ENCODE data around the gene TMEM176B. TPM values are rescaled to one million over a fixed set of nuclear protein-coding genes. Genes with fewer than 3 reads are reported as not detected.

The TMEM176B gene
- total and polyA plus RNA-seq, 2 donors from 2014 or later, result 345 to 542 TPM

DNA sequence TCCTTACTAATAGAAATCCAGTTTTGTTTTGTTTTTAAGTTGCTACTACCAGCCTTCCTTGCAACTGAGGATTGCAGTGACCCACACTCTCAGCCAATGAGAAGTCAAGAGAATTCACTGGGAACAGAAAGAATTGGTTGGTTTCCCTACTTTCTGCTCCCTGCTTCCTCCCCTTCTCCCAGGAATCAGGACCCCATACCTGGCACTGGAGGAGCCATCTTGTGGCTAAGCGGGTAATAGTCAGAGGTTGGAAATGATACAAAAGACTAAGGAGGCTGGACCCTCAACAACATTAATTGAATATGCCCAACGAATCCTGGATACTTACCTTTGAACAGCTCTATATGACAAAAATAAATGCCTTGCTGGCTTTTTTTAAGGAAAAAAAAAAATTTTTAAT lies 6.7 kb upstream of the TMEM176B start:
- H3K36me3 ChIP-seq (ENCODE audit: control insufficient read depth in 2 of 3, insufficient read depth in 3 of 3, low read length in 3 of 3), result peaks cover 0 to 17% (median 13%) of the 10 kb centered on the region in 3 donors
- H3K27ac ChIP-seq (ENCODE audit: low read depth in 2 of 2, low read length in 2 of 2), result no peak overlapping the region
- peaks cover 0 to 14% (median 0%) of the 10 kb centered on the region in 3 donors for H3K9me3 ChIP-seq (ENCODE audit: control insufficient read depth in 2 of 3, insufficient read depth in 1 of 3, low read length in 3 of 3)
- TF ChIP-seq, protein P1, sequence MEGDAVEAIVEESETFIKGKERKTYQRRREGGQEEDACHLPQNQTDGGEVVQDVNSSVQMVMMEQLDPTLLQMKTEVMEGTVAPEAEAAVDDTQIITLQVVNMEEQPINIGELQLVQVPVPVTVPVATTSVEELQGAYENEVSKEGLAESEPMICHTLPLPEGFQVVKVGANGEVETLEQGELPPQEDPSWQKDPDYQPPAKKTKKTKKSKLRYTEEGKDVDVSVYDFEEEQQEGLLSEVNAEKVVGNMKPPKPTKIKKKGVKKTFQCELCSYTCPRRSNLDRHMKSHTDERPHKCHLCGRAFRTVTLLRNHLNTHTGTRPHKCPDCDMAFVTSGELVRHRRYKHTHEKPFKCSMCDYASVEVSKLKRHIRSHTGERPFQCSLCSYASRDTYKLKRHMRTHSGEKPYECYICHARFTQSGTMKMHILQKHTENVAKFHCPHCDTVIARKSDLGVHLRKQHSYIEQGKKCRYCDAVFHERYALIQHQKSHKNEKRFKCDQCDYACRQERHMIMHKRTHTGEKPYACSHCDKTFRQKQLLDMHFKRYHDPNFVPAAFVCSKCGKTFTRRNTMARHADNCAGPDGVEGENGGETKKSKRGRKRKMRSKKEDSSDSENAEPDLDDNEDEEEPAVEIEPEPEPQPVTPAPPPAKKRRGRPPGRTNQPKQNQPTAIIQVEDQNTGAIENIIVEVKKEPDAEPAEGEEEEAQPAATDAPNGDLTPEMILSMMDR (IDR thresholded peaks at IDR 0.05; ENCODE audit: borderline replicate concordance, extremely low read depth, insufficient read depth), result no peak
- DNase-seq (no peak), FAIRE-seq (no peak)
- H3K27me3 ChIP-seq (ENCODE audit: control insufficient read depth, insufficient read depth, low read length), result no peaks in the 10 kb centered on the region
- intact Hi-C loops (cut with DNase I), result no loop called here
- peaks cover 0 to 10% (median 0%) of the 10 kb centered on the region in 3 donors for H3K4me1 ChIP-seq (ENCODE audit: control insufficient read depth in 2 of 3, insufficient read depth in 2 of 3, low read depth in 1 of 3, low read length in 3 of 3)
- H3K9ac ChIP-seq (ENCODE audit: low read length in 3 of 3), result no peak overlapping the region
- no peak overlapping the region for H3K4me3 ChIP-seq (ENCODE audit: low read length in 3 of 3)

DNA sequence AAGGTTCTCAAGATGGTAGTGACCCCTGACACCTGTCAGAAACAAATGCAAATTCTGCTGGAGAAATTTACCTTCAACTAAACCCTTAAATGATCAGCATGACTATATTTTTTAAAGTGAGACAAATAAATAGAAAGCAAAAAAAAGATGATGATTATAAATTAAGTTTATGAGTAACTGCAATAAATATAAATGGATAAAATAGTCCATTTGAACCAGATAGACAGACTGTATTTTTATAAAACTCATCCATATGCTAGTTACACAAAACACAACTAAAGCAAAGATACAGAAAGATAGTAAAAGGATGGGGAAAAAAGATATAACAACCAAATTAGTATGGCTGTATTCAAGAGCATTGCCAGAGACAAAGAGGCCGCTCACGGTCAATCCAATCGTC lies 6.3 kb upstream of the TMEM176B start:
- intact Hi-C loops (cut with DNase I), result no loop called here
- DNase-seq (no peak), FAIRE-seq (no peak)
- H3K27ac ChIP-seq (ENCODE audit: low read depth in 2 of 2, low read length in 2 of 2), result no peak overlapping the region
- H3K9ac ChIP-seq (ENCODE audit: low read length in 3 of 3), result no peak overlapping the region
- peaks cover 0 to 17% (median 13%) of the 10 kb centered on the region in 3 donors for H3K36me3 ChIP-seq (ENCODE audit: control insufficient read depth in 2 of 3, insufficient read depth in 3 of 3, low read length in 3 of 3)
- H3K27me3 ChIP-seq (ENCODE audit: control insufficient read depth, insufficient read depth, low read length), result no peaks in the 10 kb centered on the region
- H3K9me3 ChIP-seq (ENCODE audit: control insufficient read depth in 2 of 3, insufficient read depth in 1 of 3, low read length in 3 of 3), result peaks cover 0 to 14% (median 0%) of the 10 kb centered on the region in 3 donors
- TF ChIP-seq, protein P1 (IDR thresholded peaks at IDR 0.05; ENCODE audit: borderline replicate concordance, extremely low read depth, insufficient read depth), result no peak
- peaks cover 0 to 10% (median 0%) of the 10 kb centered on the region in 3 donors for H3K4me1 ChIP-seq (ENCODE audit: control insufficient read depth in 2 of 3, insufficient read depth in 2 of 3, low read depth in 1 of 3, low read length in 3 of 3)
- no peak overlapping the region for H3K4me3 ChIP-seq (ENCODE audit: low read length in 3 of 3)

DNA sequence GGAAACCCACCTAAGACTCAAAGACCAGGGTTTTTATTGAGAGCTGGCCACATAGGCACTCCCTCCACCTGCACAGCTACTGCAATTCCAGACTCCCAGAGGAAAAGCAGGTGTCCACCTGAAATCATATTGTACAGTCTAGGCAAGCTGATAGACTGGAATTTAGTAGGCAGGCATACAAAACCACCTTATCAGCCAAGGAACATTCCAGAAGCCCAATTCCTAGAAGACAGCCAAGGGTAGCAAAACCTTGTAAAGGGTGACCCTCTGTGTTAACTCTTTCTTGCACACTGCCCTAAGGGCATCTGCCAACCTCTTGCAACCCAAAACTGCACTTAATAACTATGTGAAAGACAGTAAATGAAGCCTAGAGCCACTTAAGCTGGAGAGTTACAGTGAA lies 5.7 kb upstream of the TMEM176B start:
- TF ChIP-seq, protein P1 (IDR thresholded peaks at IDR 0.05; ENCODE audit: borderline replicate concordance, extremely low read depth, insufficient read depth), result no peak
- H3K9ac ChIP-seq (ENCODE audit: low read length in 3 of 3), result no peak overlapping the region

DNA sequence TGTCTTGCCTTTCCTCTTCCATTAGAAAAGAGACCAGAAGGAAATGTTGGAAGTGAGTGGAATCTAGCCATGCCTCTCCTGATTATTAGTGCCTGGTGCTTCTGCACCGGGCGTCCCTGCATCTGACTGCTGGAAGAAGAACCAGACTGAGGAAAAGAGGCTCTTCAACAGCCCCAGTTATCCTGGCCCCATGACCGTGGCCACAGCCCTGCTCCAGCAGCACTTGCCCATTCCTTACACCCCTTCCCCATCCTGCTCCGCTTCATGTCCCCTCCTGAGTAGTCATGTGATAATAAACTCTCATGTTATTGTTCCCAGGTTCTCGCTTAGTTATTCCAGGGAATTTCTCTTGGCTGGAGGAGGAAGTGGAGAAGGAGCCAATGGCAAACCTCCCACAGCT lies 4.6 kb upstream of the TMEM176B start:
- TF ChIP-seq, protein P1 (IDR thresholded peaks at IDR 0.05; ENCODE audit: borderline replicate concordance, extremely low read depth, insufficient read depth), result no peak
- DNase-seq (no peak), FAIRE-seq (no peak)
- Histone ChIP-seq H3K9ac (ENCODE audit: low read length in 3 of 3) (no peak overlapping the region), H3K9me3 (ENCODE audit: control insufficient read depth in 2 of 3, insufficient read depth in 1 of 3, low read length in 3 of 3) (peaks cover 0 to 14% (median 0%) of the 10 kb centered on the region in 3 donors), H3K27ac (ENCODE audit: low read depth in 2 of 2, low read length in 2 of 2) (no peak overlapping the region), H3K4me3 (ENCODE audit: low read length in 3 of 3) (no peak overlapping the region), H3K36me3 (ENCODE audit: control insufficient read depth in 2 of 3, insufficient read depth in 3 of 3, low read length in 3 of 3) (peaks cover 0 to 17% (median 13%) of the 10 kb centered on the region in 3 donors), H3K4me1 (ENCODE audit: control insufficient read depth in 2 of 3, insufficient read depth in 2 of 3, low read depth in 1 of 3, low read length in 3 of 3) (peaks cover 0 to 10% (median 0%) of the 10 kb centered on the region in 3 donors), H3K27me3 (ENCODE audit: control insufficient read depth, insufficient read depth, low read length) (no peaks in the 10 kb centered on the region)
- intact Hi-C loops (cut with DNase I), result no loop called here

More for the DNA sequence above, 5.7 kb upstream of the TMEM176B start:
- intact Hi-C loops (cut with DNase I), result no loop called here
- Histone ChIP-seq H3K4me1 (ENCODE audit: control insufficient read depth in 2 of 3, insufficient read depth in 2 of 3, low read depth in 1 of 3, low read length in 3 of 3) (peaks cover 0 to 10% (median 0%) of the 10 kb centered on the region in 3 donors), H3K4me3 (ENCODE audit: low read length in 3 of 3) (no peak overlapping the region), H3K27ac (ENCODE audit: low read depth in 2 of 2, low read length in 2 of 2) (no peak overlapping the region), H3K27me3 (ENCODE audit: control insufficient read depth, insufficient read depth, low read length) (no peaks in the 10 kb centered on the region), H3K36me3 (ENCODE audit: control insufficient read depth in 2 of 3, insufficient read depth in 3 of 3, low read length in 3 of 3) (peaks cover 0 to 17% (median 13%) of the 10 kb centered on the region in 3 donors), H3K9me3 (ENCODE audit: control insufficient read depth in 2 of 3, insufficient read depth in 1 of 3, low read length in 3 of 3) (peaks cover 0 to 14% (median 0%) of the 10 kb centered on the region in 3 donors)
- DNase-seq (no peak), FAIRE-seq (no peak)
